Activated gamma-delta T cell (primary cell): ENCODE results near the gene NOL6.
A peak's percentile ranks its signal among the peaks of the same experiment; 100 is the strongest.

ENCODE experiments used
- DNase-seq: peaks from one replicate; lab custom pipeline; 2025; lab: John Stamatoyannopoulos, UW

Gene NOL6

GRCh38 chr9:33453999-33454660 lies 19.6 kb downstream of the NOL6 start:
- DNase-seq = no peak

- no peak for DNase-seq
Observed at GRCh38 chr9:33453286-33453860, 20.4 kb downstream of the NOL6 start.

GRCh38 chr9:33452828-33453271 lies 20.9 kb downstream of the NOL6 start:
- no peak for DNase-seq

GRCh38 chr9:33450621-33451146 lies 23.0 kb downstream of the NOL6 start:
- no peak for DNase-seq

- DNase-seq = no peak
Observed at GRCh38 chr9:33449715-33450114, 24.0 kb downstream of the NOL6 start.

- no peak for DNase-seq
Observed at GRCh38 chr9:33447799-33448553, 25.7 kb downstream of the NOL6 start.

GRCh38 chr9:33446946-33447798 lies 26.6 kb downstream of the NOL6 start, which contains the start of gene AQP3:
AQP3 (minus strand) TSS chr9:33447593; CDS start chr9:33447530, 63 bp downstream.
- peak; percentile 61 for DNase-seq

GRCh38 chr9:33446240-33446945 lies 27.3 kb downstream of the NOL6 start:
- no peak for DNase-seq

GRCh38 chr9:33445389-33446239 lies 28.1 kb downstream of the NOL6 start:
- DNase-seq = no peak

- DNase-seq = no peak
Observed at GRCh38 chr9:33443464-33444154, 30.1 kb downstream of the NOL6 start.

GRCh38 chr9:33443047-33443446 lies 30.7 kb downstream of the NOL6 start:
- no peak for DNase-seq

- DNase-seq = no peak
Observed at GRCh38 chr9:33442125-33442524, 31.6 kb downstream of the NOL6 start.

GRCh38 chr9:33440609-33441008 lies 33.1 kb downstream of the NOL6 start:
- no peak for DNase-seq

- no peak for DNase-seq
Observed at GRCh38 chr9:33440204-33440603, 33.5 kb downstream of the NOL6 start.

GRCh38 chr9:33439731-33440130 lies 34.0 kb downstream of the NOL6 start:
- DNase-seq = no peak

- no peak for DNase-seq
Observed at GRCh38 chr9:33438926-33439680, 34.6 kb downstream of the NOL6 start.

GRCh38 chr9:33437898-33438297 lies 35.8 kb downstream of the NOL6 start:
- no peak for DNase-seq

GRCh38 chr9:33437205-33437604 lies 36.5 kb downstream of the NOL6 start:
- no peak for DNase-seq

- no peak for DNase-seq
Observed at GRCh38 chr9:33436445-33436844, 37.3 kb downstream of the NOL6 start.
